Mammary epithelial cell (primary cell): ENCODE results near the gene SOCS4.

Source experiments
- CTCF ChIP-seq, 2 donors: IDR thresholded peaks in 1 of 2; conservative IDR thresholded peaks in 1 of 2; 2 replicates each; pipeline ENCODE4 v1.5.1; 2011 to 2012; ENCODE audit warnings: inconsistent platforms in 2 of 2, low read length in 2 of 2, mild to moderate bottlenecking in 2 of 2, control low read depth in 1 of 2, low read depth in 1 of 2; ENCODE audit not compliant: insufficient read depth in 1 of 2; ENCODE audit errors: extremely low read depth in 1 of 2
- EZH2 ChIP-seq: IDR thresholded peaks from 2 replicates; pipeline ENCODE4 v1.6.1; 2012; ENCODE audit warnings: low read length, inconsistent platforms, borderline replicate concordance

- TF ChIP-seq CTCF (conservative IDR thresholded peaks at IDR 0.05 in 1 of 2, IDR thresholded peaks at IDR 0.05 in 1 of 2; ENCODE audit: extremely low read depth in 1 of 2, insufficient read depth in 1 of 2, low read depth in 1 of 2, low read length in 2 of 2) (no peak), EZH2 (no peak)
These were observed 20.4 kb downstream of the SOCS4 start for GRCh38 chr14:55047301-55048053.
